ENCODE data around the gene CNOT4.
"Not testable (repeated sequence)": the region's sequence is repeated elsewhere in the genome, so short reads cannot be mapped to it uniquely, and the experiment has no call there.

Gene CNOT4

DNA sequence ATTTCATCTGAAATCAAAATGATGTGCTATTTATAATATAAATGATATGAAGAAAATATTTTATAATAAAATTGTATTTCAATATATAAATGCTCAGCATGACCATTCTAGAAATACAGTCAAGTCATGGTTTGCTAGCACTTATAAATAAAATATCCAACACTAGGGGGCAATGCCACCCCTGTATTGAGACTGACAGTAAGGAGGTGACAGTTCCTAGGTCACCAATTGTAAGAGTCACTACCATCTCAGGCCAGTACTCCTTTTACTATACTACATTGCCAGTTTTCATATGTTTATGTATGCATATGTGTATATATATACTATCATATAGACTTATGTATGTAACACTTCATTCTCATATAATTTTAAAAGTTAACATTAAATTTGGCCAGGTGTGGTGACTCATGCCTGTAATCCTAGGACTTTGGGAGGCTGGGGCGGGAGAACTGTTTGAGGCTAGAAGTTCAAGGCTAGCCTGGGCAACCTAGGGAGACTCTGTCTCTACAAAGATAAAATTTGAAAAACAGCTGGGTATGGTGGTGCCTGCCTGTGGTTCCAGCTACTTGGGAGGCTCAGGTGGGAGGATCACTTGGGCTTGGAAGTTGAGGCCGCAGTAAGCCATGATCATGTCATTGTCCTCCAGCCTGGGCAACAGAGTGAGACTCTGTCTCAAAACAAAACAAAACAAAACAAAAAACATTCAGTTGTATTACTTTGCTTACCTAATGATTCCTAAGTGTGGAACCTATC is 2.4 kb upstream of the CNOT4 start:
- no peak for DNase-seq

- DNase-seq, result no peak
Observed at GRCh38 chr7:135510592-135511183, 786 bp upstream of the CNOT4 start.

- DNase-seq, result no peak
Observed at GRCh38 chr7:135509589-135509838, 388 bp downstream of the CNOT4 start.

- DNase-seq, result peak; percentile 24
Observed at GRCh38 chr7:135508883-135509588, 866 bp downstream of the CNOT4 start.

GRCh38 chr7:135501402-135501801 is 8.5 kb downstream of the CNOT4 start:
- no peak for DNase-seq

DNA sequence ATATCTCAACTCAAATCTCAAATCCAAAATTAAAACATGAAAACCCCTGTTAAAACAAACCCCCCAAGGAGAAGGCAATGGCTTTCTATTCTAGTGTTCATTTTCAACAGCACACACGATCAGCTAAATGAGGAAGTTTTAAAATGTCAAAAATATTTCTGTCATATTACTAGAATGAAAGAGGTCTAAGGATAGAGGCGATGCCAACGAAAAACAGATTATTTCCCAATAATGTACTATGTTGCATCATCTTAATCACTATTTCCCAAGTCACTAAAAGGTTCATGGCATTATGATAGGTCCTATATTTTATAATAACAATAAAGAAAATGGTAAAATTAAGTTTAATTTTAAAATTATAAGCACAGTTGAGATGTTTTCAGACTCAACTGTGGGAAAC is 10.1 kb downstream of the CNOT4 start:
- no peak for DNase-seq

- DNase-seq, result not testable (repeated sequence)
Observed at GRCh38 chr7:135497161-135497560, 12.7 kb downstream of the CNOT4 start.

GRCh38 chr7:135493362-135493761 is 16.5 kb downstream of the CNOT4 start:
- no peak for DNase-seq

GRCh38 chr7:135492151-135492550 is 17.8 kb downstream of the CNOT4 start:
- DNase-seq, result no peak

DNA sequence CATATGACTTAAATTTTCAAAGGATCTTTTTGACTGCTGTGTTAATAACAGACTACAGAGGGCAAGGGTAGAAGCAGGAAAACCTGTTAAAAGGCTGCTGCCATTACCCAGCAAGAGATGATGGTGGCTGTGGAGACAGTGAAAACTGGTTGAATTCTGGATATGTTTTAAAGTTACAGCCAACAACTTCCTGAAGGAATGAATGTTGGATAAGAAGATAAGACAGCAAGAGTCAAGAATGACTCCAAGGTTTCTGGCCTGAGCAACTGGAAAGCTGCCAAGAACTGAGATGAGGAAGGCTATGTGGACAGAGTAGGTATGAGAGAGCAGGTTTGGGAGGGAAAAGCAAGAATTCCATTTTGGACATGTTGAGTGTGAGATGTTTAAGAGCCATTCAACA is 19.1 kb downstream of the CNOT4 start:
- DNase-seq, result no peak

GRCh38 chr7:135489791-135490190 is 20.1 kb downstream of the CNOT4 start:
- DNase-seq, result no peak

DNA sequence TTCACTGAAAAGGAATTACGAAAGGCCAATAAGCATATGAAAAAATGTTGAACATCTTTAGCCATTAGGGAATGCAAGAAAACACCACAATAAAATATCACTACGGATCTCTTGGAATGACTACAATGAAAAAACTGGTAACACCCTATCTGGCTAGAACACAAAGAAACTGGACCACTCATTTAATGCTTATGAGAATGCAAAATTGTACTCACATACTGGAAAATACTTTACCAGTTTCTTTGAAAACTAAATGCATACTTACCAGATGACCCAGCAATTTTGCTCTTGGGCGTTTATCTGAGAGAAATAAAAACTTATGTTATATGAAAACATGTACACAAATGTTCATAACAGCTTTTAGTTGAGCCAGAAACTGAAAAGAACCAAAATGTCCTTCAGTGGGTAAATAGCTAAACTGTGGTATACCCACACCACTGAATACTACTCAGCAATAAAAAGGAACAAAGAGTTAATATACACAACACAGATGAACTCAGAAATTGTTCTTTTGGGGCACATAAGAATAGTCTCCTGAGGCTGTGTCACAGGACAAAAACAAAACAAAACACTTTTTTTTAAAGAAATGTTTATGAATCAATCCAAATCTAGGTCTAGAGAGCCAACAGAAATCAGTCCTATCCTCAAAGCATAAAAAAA is 23.5 kb downstream of the CNOT4 start:
- DNase-seq, result no peak

DNA sequence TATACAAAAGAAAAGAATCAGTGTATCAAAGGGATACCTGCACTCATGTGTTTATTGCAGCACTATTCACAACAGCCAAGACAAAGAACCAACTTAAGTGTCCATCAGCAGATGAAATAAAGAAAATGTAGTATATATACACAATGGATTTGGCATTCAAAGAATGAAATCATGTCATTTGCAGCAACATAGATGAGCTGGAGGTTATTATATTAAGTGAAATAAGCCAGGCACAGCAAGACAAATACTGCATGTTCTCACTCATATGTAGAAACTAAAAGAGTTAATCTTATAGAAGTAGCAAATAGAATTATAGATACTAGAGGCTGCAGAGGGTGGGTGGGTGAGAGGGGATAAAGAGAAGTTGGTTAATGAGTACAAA is 28.3 kb downstream of the CNOT4 start:
- no peak for DNase-seq

DNA sequence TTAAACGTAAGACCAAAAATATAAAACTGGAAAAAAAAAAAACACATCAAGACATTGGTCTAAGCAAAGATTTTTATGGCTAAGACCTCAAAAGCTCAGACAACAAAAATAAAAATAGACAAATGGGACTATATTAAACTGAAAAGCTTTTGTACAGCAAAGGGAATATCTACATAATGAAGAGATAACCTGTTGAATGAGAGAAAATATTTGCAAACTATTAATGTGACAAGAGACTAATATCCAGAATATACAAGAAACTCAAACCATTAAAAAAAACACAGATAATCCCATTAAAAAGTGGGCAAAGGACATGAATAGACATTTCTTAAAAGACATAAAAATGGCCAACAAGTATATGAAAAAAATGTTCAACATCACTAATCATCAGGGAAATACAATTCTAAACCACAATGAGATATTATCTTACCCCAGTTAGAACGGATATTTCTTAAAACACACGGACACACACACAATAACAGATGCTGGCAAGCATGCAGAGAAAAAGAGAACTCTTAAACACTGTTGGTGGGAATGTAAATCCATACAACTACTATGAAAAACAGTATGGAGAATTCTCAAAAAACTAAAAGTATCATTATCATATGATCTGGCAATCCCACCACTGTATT is 28.8 kb downstream of the CNOT4 start:
- no peak for DNase-seq

- DNase-seq, result no peak
Observed at GRCh38 chr7:135475521-135475920, 34.4 kb downstream of the CNOT4 start.

- DNase-seq, result not testable (repeated sequence)
Observed at GRCh38 chr7:135469705-135470104, 40.2 kb downstream of the CNOT4 start.

- DNase-seq, result no peak
Observed at GRCh38 chr7:135467207-135467711, 42.6 kb downstream of the CNOT4 start.

- no peak for DNase-seq
Observed at GRCh38 chr7:135466442-135467206, 43.3 kb downstream of the CNOT4 start.

DNA sequence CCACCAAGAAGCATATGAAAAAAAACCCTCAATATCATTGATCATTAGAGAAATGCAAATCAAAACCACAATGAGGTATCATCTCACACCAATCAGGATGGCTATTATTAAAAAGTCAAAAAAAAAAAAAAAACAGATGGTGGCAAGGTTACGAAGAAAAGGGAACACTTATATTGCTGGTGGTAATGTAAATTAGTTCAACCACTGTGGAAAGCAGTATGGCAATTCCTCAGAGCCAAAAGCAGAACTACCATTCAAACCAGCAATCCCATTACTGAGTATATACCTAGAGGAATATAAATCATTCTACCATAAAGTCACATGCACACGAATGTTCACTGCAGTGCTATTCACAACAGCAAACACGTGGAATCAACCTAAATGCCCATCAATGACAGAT is 46.0 kb downstream of the CNOT4 start:
- DNase-seq, result no peak

DNA sequence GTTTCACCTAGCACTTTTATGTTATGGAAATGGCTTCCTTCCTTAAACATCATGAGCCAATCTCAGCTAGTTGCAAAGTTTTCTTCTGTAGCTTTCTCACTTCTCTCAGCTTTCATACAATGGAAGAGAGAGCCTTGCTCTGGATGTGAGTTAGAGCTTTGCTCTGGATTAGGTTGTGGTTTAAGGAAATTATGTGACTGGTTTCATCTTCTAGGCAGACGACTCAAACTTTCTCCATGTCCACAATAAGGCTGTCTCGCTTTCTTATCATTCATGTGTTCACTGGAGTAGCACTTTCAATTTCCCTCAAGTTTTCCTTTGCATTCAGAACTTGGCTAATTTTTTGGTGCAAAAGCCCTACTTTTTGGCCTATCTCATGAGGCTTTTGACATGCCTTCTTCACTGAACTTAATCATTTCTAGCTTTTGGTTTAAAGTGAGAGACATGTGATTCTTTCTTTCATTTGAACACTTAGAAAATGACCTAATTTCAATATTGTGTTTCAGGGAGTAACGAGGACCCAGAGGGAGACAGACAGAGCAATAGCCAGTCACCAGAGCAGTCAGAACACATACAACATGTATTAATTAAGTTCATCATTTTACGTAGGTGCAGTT is 49.8 kb downstream of the CNOT4 start:
- DNase-seq, result no peak

DNA sequence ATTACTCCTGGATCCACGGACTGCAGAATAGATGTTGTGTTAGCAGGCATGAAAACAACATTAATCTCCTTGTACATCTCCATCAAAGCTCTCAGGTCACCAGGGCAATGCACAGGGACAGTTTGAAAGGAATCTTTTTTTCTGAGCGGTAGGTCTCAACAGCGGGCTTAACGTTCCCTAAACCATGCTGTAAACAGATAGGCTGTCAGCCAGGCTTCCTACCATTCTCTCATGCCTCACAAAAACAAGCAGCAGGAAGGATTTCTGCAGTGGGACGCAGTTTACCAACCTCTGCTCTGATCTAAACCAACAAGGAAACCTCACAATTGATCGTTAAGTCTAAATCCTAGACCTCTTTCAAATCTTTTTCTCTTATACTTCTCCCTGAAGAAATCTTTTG is 50.8 kb downstream of the CNOT4 start:
- DNase-seq, result no peak

DNA sequence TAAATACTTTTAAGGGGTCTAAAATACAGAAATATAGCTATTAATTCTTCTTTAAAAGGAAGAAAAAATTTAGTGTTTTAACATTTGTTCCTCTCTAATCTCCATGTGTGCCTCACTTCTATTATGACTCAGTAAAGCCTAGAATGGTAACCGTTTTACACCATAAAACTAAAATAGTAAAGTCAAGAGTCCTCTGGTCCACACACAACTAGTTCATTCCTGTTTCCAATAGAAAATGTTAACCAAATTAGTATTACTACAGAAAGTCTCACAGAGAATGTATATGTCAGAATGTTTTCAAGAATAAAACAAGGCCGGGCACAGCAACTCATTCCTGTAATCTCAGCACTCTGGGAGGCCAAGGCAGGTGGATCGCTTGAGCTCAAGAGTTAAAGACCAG is 55.8 kb downstream of the CNOT4 start:
- no peak for DNase-seq
